ENCODE data around the gene ALG8.

GRCh38 chr11:78080818-78081495 is 58.5 kb downstream of the ALG8 start:
- TF ChIP-seq YY1 (IDR thresholded peaks at IDR 0.05; ENCODE audit: insufficient read depth, insufficient read length) (no peak), SUZ12 (IDR thresholded peaks at IDR 0.05; ENCODE audit: extremely low read depth, insufficient read depth, insufficient read length) (no peak), ZNF274 (IDR thresholded peaks at IDR 0.05; ENCODE audit: low read depth, low read length) (no peak)
